NCI-H2081 treated with DMSO at 0.1 percent for 48 hours (cell line): ENCODE data around the gene SENP7.
"Not testable (repeated sequence)": the region's sequence is repeated elsewhere in the genome, so short reads cannot be mapped to it uniquely, and the experiment has no call there.

Source experiments
- DNase-seq: peaks from one replicate; lab custom pipeline; 2025; lab: John Stamatoyannopoulos, UW

Gene SENP7

DNA sequence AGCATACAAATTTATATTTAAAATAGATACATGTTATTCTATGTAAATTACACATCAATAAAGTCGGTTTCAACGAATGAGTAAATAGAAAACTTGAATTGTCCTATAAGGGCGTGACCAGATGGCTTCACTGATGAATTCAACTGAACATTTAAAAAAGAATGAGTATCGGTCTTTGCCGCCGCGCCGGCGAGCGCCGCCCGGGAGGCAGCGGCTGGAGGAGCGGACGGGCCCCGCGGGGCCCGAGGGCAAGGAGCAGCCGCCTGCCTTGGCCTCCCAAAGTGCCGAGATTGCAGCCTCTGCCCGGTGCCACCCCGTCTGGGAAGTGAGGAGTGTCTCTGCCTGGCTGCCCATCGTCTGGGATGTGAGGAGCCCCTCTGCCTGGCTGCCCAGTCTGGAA is 74.4 kb downstream of the SENP7 start:
- not testable (repeated sequence) for DNase-seq

- no peak for DNase-seq
These were observed 79.4 kb downstream of the SENP7 start for GRCh38 chr3:101433652-101434051.

DNA sequence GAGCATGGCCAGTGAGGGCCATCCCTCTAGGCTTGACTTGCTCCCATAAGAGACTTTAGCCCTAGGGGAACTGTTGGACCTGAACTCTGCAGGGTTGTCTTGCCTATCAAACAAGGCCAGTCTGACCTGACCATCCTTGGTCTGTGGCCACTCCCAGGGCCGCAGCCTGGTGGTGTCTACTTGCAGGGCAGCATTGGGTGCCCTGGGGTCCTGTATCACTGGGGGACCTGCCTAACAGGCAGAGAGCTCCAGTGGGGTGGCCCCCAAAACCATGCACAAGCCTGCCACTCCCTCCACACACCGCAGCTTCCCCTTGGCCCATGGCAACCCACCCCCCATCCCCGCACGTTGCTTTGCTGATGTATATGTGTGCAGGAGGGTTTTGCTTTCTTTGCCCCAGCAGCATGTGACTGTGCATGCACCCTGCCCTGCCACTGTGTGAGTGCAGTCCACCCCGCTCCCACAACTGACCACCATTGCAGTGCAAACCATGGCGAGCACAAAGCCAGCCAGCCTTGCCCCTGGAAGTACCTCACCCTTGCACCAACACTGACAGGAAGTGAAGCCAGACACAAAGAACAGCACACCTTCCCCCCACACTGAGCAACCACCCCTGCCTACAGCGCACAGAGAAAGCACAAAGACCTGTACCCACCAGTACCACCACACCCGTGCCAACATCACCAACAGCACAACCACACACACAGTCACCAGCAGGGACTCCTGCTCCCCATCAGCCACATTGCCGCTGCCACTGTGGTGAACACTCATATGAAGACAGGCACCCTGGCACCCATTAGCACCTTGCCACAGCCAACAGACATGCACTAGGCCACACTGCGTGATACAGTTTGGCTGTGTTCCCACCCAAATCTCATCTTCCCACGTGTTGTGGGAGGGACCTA is 88.8 kb downstream of the SENP7 start:
- no peak for DNase-seq

DNA sequence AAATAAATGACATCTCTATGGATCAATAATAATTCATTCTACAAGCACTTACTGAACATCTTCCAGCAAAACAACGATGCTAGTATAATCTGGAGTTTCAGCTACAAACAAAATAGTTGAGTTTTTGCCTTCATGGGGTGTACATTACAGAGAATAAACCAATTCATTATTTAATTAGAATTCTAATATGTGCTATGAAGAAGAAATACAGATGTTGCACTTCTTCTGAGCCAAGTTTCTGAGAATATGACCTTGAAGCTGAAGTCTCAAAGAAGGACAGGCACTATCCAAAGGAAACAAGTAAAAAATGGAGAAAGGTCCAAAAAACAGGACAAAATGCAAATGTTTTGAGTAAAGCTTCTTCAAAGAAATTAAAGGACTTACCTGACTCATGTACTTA is 94.2 kb downstream of the SENP7 start:
- no peak for DNase-seq

DNA sequence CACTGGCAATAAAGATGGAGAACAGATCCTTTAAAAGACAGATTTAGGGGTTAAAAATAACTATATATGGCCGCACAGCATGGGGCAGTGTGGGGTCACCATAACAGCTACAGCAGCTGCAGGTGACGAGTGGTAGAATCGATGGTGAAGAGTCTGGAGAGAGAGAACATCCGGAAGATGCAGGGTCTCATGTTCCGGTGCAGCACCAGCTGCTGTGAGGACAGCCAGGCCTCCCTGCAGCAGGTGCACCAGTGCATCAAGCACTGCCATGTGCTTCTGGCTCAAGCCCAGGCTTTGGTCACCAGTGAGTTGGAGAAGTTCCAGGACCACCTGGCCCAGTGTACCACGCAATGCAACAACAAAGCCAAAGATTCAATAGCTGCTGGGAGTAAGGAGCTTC is 98.9 kb downstream of the SENP7 start:
- peak; percentile 22 for DNase-seq

DNA sequence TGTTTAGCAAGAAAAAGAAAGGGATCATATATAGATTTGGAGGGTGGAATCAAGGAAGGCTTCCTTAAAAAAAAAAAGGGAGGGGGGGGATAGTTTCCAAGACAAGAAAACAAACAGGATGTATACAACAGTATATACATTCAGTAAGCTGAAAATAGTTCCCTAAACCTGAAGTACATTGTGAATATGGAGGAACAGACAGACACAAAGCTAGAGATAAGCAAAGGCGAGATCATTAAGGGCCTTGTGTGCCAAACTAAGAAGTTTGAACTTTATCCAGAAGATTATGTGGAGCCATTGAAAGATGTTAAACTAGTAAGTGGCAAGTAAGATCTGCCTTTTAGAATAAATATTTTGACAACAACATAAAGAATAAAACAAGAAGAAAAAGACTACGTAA is 99.4 kb downstream of the SENP7 start:
- DNase-seq: no peak

- no peak for DNase-seq
These were observed 121.5 kb downstream of the SENP7 start for GRCh38 chr3:101391413-101391950.

- DNase-seq: no peak
These were observed 124.3 kb downstream of the SENP7 start for GRCh38 chr3:101388706-101389105.

DNA sequence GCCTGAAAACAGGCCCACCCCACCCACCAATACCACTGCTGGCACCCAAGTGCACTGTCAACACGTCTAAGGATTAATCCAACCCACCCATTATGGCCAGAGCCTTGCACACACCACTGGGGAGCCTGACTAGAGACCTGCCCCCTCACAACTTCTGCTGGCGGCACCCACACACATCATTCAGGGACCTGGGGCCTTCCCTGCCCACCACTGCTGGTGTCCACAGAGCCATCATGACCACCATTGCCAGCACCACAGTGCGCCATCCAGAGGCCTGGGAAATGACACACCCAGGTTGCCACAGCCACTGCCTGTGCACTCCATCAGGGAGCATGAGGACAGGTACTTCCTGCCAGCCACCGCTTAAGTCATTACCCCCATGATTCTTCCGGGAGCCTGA is 125.7 kb downstream of the SENP7 start:
- DNase-seq: no peak

GRCh38 chr3:101384426-101384825 is 128.6 kb downstream of the SENP7 start:
- no peak for DNase-seq

GRCh38 chr3:101383656-101384055 is 129.4 kb downstream of the SENP7 start:
- DNase-seq: no peak

- no peak for DNase-seq
These were observed 129.8 kb downstream of the SENP7 start for GRCh38 chr3:101383156-101383575.

- DNase-seq: peak; percentile 18
These were observed 131.2 kb downstream of the SENP7 start for GRCh38 chr3:101381809-101382208.

DNA sequence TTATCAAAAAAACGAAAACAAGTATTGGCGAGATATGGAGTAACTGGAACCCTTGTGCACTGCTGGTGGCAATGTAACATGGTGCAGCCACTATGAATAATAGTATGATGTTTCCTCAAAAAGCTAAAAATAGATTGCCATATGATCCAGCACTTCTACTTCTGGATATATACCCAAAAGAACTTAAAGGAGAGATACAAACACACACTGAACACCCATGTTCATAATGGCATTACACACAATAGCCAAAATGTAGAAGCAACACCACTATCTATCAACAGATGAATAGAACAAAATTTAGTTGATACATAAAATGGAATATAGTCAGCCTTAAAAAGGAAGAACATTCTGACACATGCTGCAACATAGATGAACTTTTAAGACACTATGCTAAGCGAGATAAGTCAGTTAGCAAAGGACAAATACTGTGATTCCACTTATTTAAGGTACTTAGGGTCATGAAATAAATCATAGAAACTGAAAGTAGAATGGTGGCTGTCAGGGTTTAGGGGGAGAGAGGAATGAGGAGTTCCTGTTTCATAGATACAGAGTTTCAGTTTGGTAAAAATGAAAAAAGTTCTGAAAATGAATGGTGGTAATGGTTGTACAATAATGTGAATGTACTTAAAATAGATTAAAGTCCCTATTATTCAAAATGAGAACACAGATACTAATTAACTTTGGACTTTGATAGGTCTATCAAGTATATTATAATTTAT is 133.2 kb downstream of the SENP7 start:
- DNase-seq: no peak

- DNase-seq: no peak
These were observed 135.2 kb downstream of the SENP7 start for GRCh38 chr3:101377796-101378195.

DNA sequence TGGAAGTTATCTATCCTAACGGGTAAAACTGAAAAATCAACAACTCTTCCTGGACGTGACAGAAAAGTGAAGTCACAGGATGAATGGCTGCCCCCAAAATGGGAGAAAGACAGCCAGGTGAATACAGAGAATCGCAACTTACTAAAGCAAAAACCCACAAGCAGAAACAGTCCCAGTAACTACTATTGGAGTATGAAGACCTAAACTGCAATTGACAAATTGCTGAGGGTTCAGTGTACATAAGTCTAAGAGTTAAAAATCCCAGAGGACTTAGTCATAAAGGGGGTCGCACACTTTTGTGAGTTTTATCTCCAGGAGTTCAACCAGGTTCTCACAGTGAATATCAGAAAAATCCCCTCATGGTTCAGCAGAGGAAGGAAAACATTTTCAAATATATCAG is 135.8 kb downstream of the SENP7 start:
- no peak for DNase-seq

DNA sequence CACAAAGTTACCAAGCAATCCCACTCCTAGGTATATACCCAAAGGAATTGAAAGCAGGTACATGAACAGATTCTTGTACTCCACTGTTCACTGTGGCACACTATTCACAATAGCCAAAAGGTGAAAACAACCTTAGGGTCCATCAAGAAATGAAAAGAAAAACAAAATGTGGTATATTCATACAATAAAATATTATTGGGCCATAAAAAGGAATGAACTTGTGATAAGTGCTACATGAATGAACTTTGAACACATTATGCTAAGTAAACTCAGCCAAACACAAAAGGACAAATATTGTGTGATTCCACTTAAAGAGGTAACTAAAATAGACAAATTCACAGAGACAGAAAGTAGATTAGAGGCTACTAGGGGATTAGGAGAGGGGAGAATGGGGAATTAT is 137.4 kb downstream of the SENP7 start:
- DNase-seq: no peak

DNA sequence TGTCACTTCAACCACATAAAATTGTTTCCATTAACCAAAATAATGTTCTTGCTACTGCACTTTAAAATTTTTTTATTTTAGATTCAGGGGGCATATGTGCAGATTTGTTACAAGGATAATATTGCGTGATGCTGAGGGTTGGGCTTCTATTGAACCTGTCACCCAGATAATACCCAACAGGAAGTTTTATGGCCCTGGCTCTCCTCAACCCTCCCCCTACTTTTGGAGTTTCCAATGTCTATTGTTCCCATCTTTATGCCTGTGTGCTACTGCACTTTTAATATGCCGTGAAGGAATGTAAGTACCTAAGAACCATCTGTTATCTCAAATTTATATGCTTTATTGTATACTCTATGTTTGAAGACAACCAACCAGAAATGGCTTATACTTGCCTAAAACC is 150.6 kb downstream of the SENP7 start:
- no peak for DNase-seq

DNA sequence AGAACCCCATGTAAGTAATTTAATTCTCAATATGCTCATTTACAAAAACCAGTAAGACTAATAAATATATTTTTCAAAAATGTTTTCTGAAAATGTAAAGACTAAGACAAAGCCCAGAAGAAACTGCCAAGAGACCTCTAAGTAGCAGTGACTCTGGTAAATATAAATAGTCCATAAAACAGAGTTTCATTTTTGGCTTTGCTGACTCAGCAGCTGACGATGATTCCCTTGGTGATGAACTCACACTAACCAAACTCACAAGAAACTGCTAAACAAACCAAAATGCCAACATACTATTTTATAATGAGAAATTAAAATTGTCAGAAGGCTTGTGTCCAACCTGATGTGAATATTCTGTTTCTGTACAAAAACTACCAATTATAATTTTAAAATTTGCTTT is 161.2 kb downstream of the SENP7 start:
- no peak for DNase-seq

- no peak for DNase-seq
These were observed 172.4 kb downstream of the SENP7 start for GRCh38 chr3:101340591-101340990.

- no peak for DNase-seq
These were observed 179.1 kb downstream of the SENP7 start for GRCh38 chr3:101333883-101334282.

DNA sequence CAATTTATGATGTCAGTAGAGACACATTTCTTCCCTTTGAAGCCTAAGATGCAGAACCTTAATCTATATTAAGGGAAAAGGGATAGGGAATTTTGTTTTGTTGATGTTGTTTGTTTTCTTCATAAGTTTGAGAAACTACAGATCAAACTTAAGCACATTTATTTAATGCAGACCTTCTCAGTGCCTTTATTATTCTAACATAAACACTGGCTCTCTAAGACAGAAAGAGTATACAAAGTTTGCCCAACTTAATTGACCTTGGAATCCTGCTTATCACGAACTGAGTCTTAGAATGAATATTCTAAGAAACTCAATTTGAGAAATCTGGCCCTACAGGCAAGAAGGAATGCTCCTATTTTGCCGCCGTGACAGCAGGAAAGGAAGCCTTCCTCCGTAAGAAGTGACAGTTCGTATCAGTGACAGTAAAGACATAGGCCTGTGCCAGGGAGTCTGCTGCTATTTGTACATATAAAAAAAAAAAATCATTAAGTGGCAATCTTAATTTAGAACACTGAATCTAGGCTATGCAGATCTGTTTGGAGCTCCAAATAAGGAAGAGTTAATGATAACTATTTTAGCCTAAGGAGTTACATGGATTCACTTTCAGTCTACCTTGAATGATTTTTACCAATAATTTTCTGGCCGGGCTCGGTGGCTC is 183.9 kb downstream of the SENP7 start:
- no peak for DNase-seq
